Uterus (tissue), 2 donors: Measurements from ENCODE around the gene USP50.

Experiments used
- POLR2A ChIP-seq, 2 donors: fragments of 450-650 bp; IDR thresholded peaks; one replicate each; pipeline ENCODE4 v1.6.1; 2016; ENCODE audit warnings: antibody characterized with exemption in 2 of 2, mild to moderate bottlenecking in 1 of 2, moderate library complexity in 1 of 2
- TF ChIP-seq, protein P1 (sequence below), 4 experiments: fragments of 200-600 bp in 2 of 4; fragments of 450-650 bp in 2 of 4; sonication (generic) in 2 of 4; IDR thresholded peaks; one replicate each; pipeline ENCODE4 v1.5.1; 2016 to 2019; ENCODE audit warnings: antibody characterized with exemption in 4 of 4, mild to moderate bottlenecking in 2 of 4, moderate library complexity in 1 of 4

DNA sequence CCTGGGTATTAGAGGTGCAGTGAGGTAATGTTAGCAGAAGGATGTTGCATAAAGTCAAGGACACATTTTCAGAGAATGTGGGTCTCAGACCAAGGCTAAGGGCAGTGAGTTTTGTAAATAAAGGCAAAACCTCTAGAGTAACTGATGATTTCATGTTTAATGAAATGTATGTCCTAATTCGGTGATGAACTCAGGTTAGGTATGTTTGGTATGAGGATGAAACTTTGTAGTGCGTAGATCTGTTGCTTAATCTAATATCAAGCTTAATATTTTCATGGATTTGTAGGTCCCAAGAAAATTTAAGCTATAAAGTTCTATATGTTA is 3.6 kb downstream of the USP50 start:
- TF ChIP-seq, protein P1, sequence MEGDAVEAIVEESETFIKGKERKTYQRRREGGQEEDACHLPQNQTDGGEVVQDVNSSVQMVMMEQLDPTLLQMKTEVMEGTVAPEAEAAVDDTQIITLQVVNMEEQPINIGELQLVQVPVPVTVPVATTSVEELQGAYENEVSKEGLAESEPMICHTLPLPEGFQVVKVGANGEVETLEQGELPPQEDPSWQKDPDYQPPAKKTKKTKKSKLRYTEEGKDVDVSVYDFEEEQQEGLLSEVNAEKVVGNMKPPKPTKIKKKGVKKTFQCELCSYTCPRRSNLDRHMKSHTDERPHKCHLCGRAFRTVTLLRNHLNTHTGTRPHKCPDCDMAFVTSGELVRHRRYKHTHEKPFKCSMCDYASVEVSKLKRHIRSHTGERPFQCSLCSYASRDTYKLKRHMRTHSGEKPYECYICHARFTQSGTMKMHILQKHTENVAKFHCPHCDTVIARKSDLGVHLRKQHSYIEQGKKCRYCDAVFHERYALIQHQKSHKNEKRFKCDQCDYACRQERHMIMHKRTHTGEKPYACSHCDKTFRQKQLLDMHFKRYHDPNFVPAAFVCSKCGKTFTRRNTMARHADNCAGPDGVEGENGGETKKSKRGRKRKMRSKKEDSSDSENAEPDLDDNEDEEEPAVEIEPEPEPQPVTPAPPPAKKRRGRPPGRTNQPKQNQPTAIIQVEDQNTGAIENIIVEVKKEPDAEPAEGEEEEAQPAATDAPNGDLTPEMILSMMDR (IDR thresholded peaks at IDR 0.05), result no peak
- TF ChIP-seq POLR2A (IDR thresholded peaks at IDR 0.05), result no peak
